NB4 (cell line): Measurements from ENCODE around the gene TMC3.

Experiments used
- DNase-seq: peaks from one replicate; pipeline ENCODE4 v3.0.0; 2010; ENCODE audit warnings: low read depth
- H3K4me3 ChIP-seq: one replicate; pipeline ENCODE4 v1.5.1; 2011; ENCODE audit warnings: mild to moderate bottlenecking, low read depth, low read length, moderate library complexity
- CTCF ChIP-seq: IDR thresholded peaks from one replicate; pipeline ENCODE4 v1.5.1; 2012; ENCODE audit warnings: low read depth, low read length
- MAX ChIP-seq: IDR thresholded peaks from 2 replicates; pipeline ENCODE4 v1.6.1; 2011; ENCODE audit warnings: low read depth, low read length
- MYC ChIP-seq: IDR thresholded peaks from 2 replicates; pipeline ENCODE4 v1.6.1; 2011; ENCODE audit warnings: low read depth, low read length
- POLR2A ChIP-seq: IDR thresholded peaks from 2 replicates; pipeline ENCODE4 v1.6.1; 2011; ENCODE audit warnings: mild to moderate bottlenecking; ENCODE audit not compliant: insufficient read length; ENCODE audit errors: extremely low read depth

TMC3 gene

GRCh38 chr15:81302701-81303109, 71.3 kb downstream of the TMC3 start:
- DNase-seq, result no peak
- H3K4me3 ChIP-seq, result no peak overlapping the region
- TF ChIP-seq MAX (no peak), CTCF (no peak), POLR2A (no peak), MYC (no peak)

GRCh38 chr15:81301815-81302399, 72.1 kb downstream of the TMC3 start:
- DNase-seq, result peak; percentile 53
- H3K4me3 ChIP-seq, result no peak overlapping the region
- TF ChIP-seq POLR2A, result no peak
- no peak for TF ChIP-seq MAX
- no peak for TF ChIP-seq MYC
- no peak for TF ChIP-seq CTCF

- no peak for DNase-seq
- H3K4me3 ChIP-seq, result no peak overlapping the region
- TF ChIP-seq MAX, result no peak
- TF ChIP-seq POLR2A, result no peak
- TF ChIP-seq MYC, result no peak
- no peak for TF ChIP-seq CTCF
These were observed 72.6 kb downstream of the TMC3 start for GRCh38 chr15:81301385-81301784.

GRCh38 chr15:81299630-81300273, 74.3 kb downstream of the TMC3 start:
- no peak overlapping the region for H3K4me3 ChIP-seq
- TF ChIP-seq CTCF (no peak), POLR2A (no peak), MAX (no peak), MYC (no peak)
- no peak for DNase-seq

GRCh38 chr15:81299156-81299555, 74.9 kb downstream of the TMC3 start:
- TF ChIP-seq CTCF (no peak), MYC (no peak), POLR2A (no peak), MAX (no peak)
- no peak for DNase-seq
- no peak overlapping the region for H3K4me3 ChIP-seq
